Measurements from ENCODE around the gene SRGAP2. TPM values are rescaled to one million over a fixed set of nuclear protein-coding genes. Genes with fewer than 3 reads are reported as not detected.
"Not testable (repeated sequence)": the region's sequence is repeated elsewhere in the genome, so short reads cannot be mapped to it uniquely, and the experiment has no call there.

SRGAP2 gene
- total RNA-seq, 5 donors from 2014 or later (not counting 1 experiment from before 2014, with no cell fraction given) = 26.1 to 37.0 (median 32.9) TPM

GRCh38 chr1:206234189-206234916 lies 31.0 kb downstream of the SRGAP2 start:
- H3K27ac Mint-ChIP-seq; H3K27ac ChIP-seq (ENCODE audit: low read length): not testable (repeated sequence)

GRCh38 chr1:206235190-206235589 lies 31.8 kb downstream of the SRGAP2 start:
- H3K27ac Mint-ChIP-seq; H3K9me3 Mint-ChIP-seq; H3K4me1 ChIP-seq (ENCODE audit: control insufficient read depth in 1 of 2, extremely low read depth in 1 of 2, insufficient read depth in 2 of 2, low read length in 2 of 2); H3K4me3 Mint-ChIP-seq; H3K9me3 ChIP-seq; H3K36me3 ChIP-seq (ENCODE audit: control insufficient read depth in 2 of 2, extremely low read depth in 1 of 2, insufficient read depth in 1 of 2, low read length in 1 of 2); H3K27me3 ChIP-seq (replicated peaks in 1 of 2; ENCODE audit: control insufficient read depth in 2 of 2, extremely low read depth in 1 of 2, insufficient read depth in 2 of 2, low read length in 1 of 2); CTCF ChIA-PET; DNase-seq; H3K36me3 Mint-ChIP-seq; H3K4me3 ChIP-seq (ENCODE audit: control insufficient read depth in 1 of 2, extremely low read depth in 1 of 2, low read length in 1 of 2); ATAC-seq (replicated peaks in 1 of 4); POLR2A ChIA-PET; H3K4me1 Mint-ChIP-seq; H3K27ac ChIP-seq (ENCODE audit: low read length); H3K27me3 Mint-ChIP-seq: not testable (repeated sequence)
- WGBS (ENCODE audit: insufficient coverage) = no CpG with 5 or more reads among the region's 2 CpGs

More at GRCh38 chr1:206234189-206234916, 31.0 kb downstream of the SRGAP2 start:
- ATAC-seq (replicated peaks in 1 of 4); H3K9me3 Mint-ChIP-seq; H3K27me3 ChIP-seq (replicated peaks in 1 of 2; ENCODE audit: control insufficient read depth in 2 of 2, extremely low read depth in 1 of 2, insufficient read depth in 2 of 2, low read length in 1 of 2); DNase-seq; H3K9me3 ChIP-seq; H3K36me3 ChIP-seq (ENCODE audit: control insufficient read depth in 2 of 2, extremely low read depth in 1 of 2, insufficient read depth in 1 of 2, low read length in 1 of 2); H3K27me3 Mint-ChIP-seq; H3K4me3 Mint-ChIP-seq; H3K4me1 ChIP-seq (ENCODE audit: control insufficient read depth in 1 of 2, extremely low read depth in 1 of 2, insufficient read depth in 2 of 2, low read length in 2 of 2); H3K36me3 Mint-ChIP-seq; H3K4me1 Mint-ChIP-seq; H3K4me3 ChIP-seq (ENCODE audit: control insufficient read depth in 1 of 2, extremely low read depth in 1 of 2, low read length in 1 of 2); CTCF ChIA-PET; POLR2A ChIA-PET: not testable (repeated sequence)
- no CpG with 5 or more reads among the region's 3 CpGs for WGBS (ENCODE audit: insufficient coverage)

GRCh38 chr1:206240288-206240687 lies 36.9 kb downstream of the SRGAP2 start:
- H3K4me1 Mint-ChIP-seq; H3K9me3 Mint-ChIP-seq; H3K4me3 Mint-ChIP-seq; CTCF ChIA-PET; POLR2A ChIA-PET; ATAC-seq (replicated peaks in 1 of 4); DNase-seq; H3K27ac ChIP-seq (ENCODE audit: low read length); H3K27me3 ChIP-seq (replicated peaks in 1 of 2; ENCODE audit: control insufficient read depth in 2 of 2, extremely low read depth in 1 of 2, insufficient read depth in 2 of 2, low read length in 1 of 2); H3K36me3 Mint-ChIP-seq; H3K4me1 ChIP-seq (ENCODE audit: control insufficient read depth in 1 of 2, extremely low read depth in 1 of 2, insufficient read depth in 2 of 2, low read length in 2 of 2); H3K36me3 ChIP-seq (ENCODE audit: control insufficient read depth in 2 of 2, extremely low read depth in 1 of 2, insufficient read depth in 1 of 2, low read length in 1 of 2); H3K27ac Mint-ChIP-seq; H3K27me3 Mint-ChIP-seq; H3K9me3 ChIP-seq; H3K4me3 ChIP-seq (ENCODE audit: control insufficient read depth in 1 of 2, extremely low read depth in 1 of 2, low read length in 1 of 2): not testable (repeated sequence)
- WGBS (ENCODE audit: insufficient coverage) = no CpG with 5 or more reads among the region's 4 CpGs

GRCh38 chr1:206243335-206243734 lies 40.0 kb downstream of the SRGAP2 start:
- H3K4me1 ChIP-seq (ENCODE audit: control insufficient read depth in 1 of 2, extremely low read depth in 1 of 2, insufficient read depth in 2 of 2, low read length in 2 of 2); H3K4me3 ChIP-seq (ENCODE audit: control insufficient read depth in 1 of 2, extremely low read depth in 1 of 2, low read length in 1 of 2); H3K4me3 Mint-ChIP-seq; H3K9me3 ChIP-seq; POLR2A ChIA-PET; H3K27me3 ChIP-seq (replicated peaks in 1 of 2; ENCODE audit: control insufficient read depth in 2 of 2, extremely low read depth in 1 of 2, insufficient read depth in 2 of 2, low read length in 1 of 2); H3K9me3 Mint-ChIP-seq; H3K4me1 Mint-ChIP-seq; ATAC-seq (replicated peaks in 1 of 4); H3K27ac ChIP-seq (ENCODE audit: low read length); CTCF ChIA-PET; H3K27ac Mint-ChIP-seq; H3K36me3 Mint-ChIP-seq; H3K27me3 Mint-ChIP-seq; H3K36me3 ChIP-seq (ENCODE audit: control insufficient read depth in 2 of 2, extremely low read depth in 1 of 2, insufficient read depth in 1 of 2, low read length in 1 of 2): not testable (repeated sequence)
- WGBS (ENCODE audit: insufficient coverage) = no CpG with 5 or more reads among the region's 3 CpGs
- DNase-seq = peak in 1 of 35 experiments; percentile 10

GRCh38 chr1:206245479-206245878 lies 42.1 kb downstream of the SRGAP2 start:
- H3K27ac ChIP-seq (ENCODE audit: low read length); H3K4me3 ChIP-seq (ENCODE audit: control insufficient read depth in 1 of 2, extremely low read depth in 1 of 2, low read length in 1 of 2); H3K4me1 ChIP-seq (ENCODE audit: control insufficient read depth in 1 of 2, extremely low read depth in 1 of 2, insufficient read depth in 2 of 2, low read length in 2 of 2); H3K36me3 ChIP-seq (ENCODE audit: control insufficient read depth in 2 of 2, extremely low read depth in 1 of 2, insufficient read depth in 1 of 2, low read length in 1 of 2); H3K4me1 Mint-ChIP-seq; H3K36me3 Mint-ChIP-seq; ATAC-seq (replicated peaks in 1 of 4); CTCF ChIA-PET; H3K9me3 ChIP-seq; H3K27me3 ChIP-seq (replicated peaks in 1 of 2; ENCODE audit: control insufficient read depth in 2 of 2, extremely low read depth in 1 of 2, insufficient read depth in 2 of 2, low read length in 1 of 2); H3K4me3 Mint-ChIP-seq; H3K27ac Mint-ChIP-seq; POLR2A ChIA-PET; DNase-seq; H3K9me3 Mint-ChIP-seq; H3K27me3 Mint-ChIP-seq: not testable (repeated sequence)
- WGBS (ENCODE audit: insufficient coverage) = no CpG with 5 or more reads among the region's 3 CpGs

GRCh38 chr1:206246129-206246886 lies 43.0 kb downstream of the SRGAP2 start:
- H3K36me3 Mint-ChIP-seq; H3K27me3 Mint-ChIP-seq; H3K4me3 Mint-ChIP-seq; H3K4me1 Mint-ChIP-seq; DNase-seq; H3K4me1 ChIP-seq (ENCODE audit: control insufficient read depth in 1 of 2, extremely low read depth in 1 of 2, insufficient read depth in 2 of 2, low read length in 2 of 2); H3K27me3 ChIP-seq (replicated peaks in 1 of 2; ENCODE audit: control insufficient read depth in 2 of 2, extremely low read depth in 1 of 2, insufficient read depth in 2 of 2, low read length in 1 of 2); H3K9me3 ChIP-seq; H3K27ac Mint-ChIP-seq; H3K4me3 ChIP-seq (ENCODE audit: control insufficient read depth in 1 of 2, extremely low read depth in 1 of 2, low read length in 1 of 2); CTCF ChIA-PET; ATAC-seq (replicated peaks in 1 of 4); H3K9me3 Mint-ChIP-seq; POLR2A ChIA-PET; H3K27ac ChIP-seq (ENCODE audit: low read length); H3K36me3 ChIP-seq (ENCODE audit: control insufficient read depth in 2 of 2, extremely low read depth in 1 of 2, insufficient read depth in 1 of 2, low read length in 1 of 2): not testable (repeated sequence)
- WGBS (ENCODE audit: insufficient coverage) = no CpG with 5 or more reads among the region's 10 CpGs

All from T-cell (primary cell).